ENCODE measurements around the gene PRDM8. TPM values are rescaled to one million over a fixed set of nuclear protein-coding genes. Genes with fewer than 3 reads are reported as not detected.

Gene PRDM8
- polyA plus RNA-seq, 2 of the 4 experiments (the other 2 are of a cell fraction), result 0.10 to 0.14 TPM

DNA sequence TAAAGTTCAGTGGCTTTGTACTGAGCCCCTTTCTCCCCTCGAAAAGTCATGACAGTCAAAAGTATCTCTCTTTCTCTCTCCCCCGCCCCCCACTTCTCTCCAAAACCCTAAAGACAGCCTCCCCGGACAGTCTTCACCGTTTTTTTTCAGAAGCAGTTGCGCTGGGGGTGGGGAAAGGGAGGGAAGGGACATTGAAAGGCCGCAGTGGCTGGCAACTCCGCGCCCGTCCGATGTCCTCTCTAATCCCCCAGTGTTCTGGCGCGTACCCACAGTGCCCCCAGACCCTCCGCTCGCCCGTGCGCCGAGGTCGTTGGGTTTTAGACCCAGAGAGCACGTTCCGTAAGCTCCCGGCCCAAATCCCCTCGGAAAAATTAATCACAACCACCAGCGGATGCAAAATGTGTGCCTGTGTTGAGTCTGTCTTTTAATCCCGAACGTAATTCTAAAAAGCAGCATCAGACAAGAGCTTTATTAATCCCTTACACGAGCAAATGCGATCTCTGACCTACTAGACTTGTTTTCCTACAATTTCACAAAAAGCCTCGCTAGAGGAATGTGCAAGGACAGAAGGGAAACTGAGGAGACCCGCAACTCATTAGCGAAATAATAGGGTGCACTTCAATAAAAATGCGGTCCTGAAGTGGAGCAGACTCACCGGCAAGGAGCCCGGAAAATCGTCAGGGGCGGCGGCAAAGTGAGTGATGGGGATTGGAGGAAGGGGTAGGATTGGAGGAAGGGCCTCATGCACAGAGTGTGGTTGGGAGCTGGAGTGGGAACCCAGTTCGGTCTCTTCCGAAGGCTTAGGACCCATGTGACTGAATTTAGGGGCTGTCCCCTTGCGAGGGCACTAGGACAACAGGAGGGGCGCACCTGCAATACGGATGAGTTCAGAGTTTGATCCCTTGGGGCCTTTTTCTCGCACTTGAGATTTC, 12.2 kb upstream of the PRDM8 start:
- POLR2A ChIA-PET, result interaction anchor here (1.4 kb wide), 1 partner anchor 17 kb away, joined by 3 read pairs; no protein-coding TSS in a partner anchor
- no peaks in the 10 kb centered on the region for H3K9me3 ChIP-seq
- FAIRE-seq (no peak), DNase-seq (ENCODE audit: low read depth in 1 of 2, low spot score in 1 of 2) (no peak), ATAC-seq (no peak)
- peak overlapping the region; percentile 87 for H3K4me2 ChIP-seq
- CTCF ChIA-PET, result interaction anchor here (0.5 to 3.0 kb wide), 9 partner anchors 13 to 786 kb away, joined by 3 to 13 read pairs (median 5); no protein-coding TSS in a partner anchor
- no peaks in the 10 kb centered on the region for H3K4me1 ChIP-seq
- no peak for TF ChIP-seq JUNB (IDR thresholded peaks at IDR 0.05)
- TF ChIP-seq, protein P1, sequence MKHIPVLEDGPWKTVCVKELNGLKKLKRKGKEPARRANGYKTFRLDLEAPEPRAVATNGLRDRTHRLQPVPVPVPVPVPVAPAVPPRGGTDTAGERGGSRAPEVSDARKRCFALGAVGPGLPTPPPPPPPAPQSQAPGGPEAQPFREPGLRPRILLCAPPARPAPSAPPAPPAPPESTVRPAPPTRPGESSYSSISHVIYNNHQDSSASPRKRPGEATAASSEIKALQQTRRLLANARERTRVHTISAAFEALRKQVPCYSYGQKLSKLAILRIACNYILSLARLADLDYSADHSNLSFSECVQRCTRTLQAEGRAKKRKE (CRISPR knock-in tag; IDR thresholded peaks at IDR 0.05; ENCODE audit: low read depth), result no peak
- TF ChIP-seq MYC (IDR thresholded peaks at IDR 0.05; ENCODE audit: borderline replicate concordance, low read length), result no peak
- no peak for TF ChIP-seq GATA3 (IDR thresholded peaks at IDR 0.05; ENCODE audit: borderline replicate concordance)
- TF ChIP-seq EHF (CRISPR knock-in tag; IDR thresholded peaks at IDR 0.05), result no peak
- TF ChIP-seq NFE2L2 (conservative IDR thresholded peaks at IDR 0.05; ENCODE audit: low read length), result no peak
- no peak for TF ChIP-seq CBX2 (IDR thresholded peaks at IDR 0.05; ENCODE audit: borderline replicate concordance, low read depth)
- no peak for TF ChIP-seq HOXB13 (CRISPR knock-in tag; IDR thresholded peaks at IDR 0.05; ENCODE audit: low read depth)
- no peak for TF ChIP-seq KDM5A (IDR thresholded peaks at IDR 0.05)
- TF ChIP-seq EHMT2 (IDR thresholded peaks at IDR 0.05; ENCODE audit: low read depth), result no peak
- TF ChIP-seq CHD4 (IDR thresholded peaks at IDR 0.05; ENCODE audit: borderline replicate concordance), result no peak
- no peak for TF ChIP-seq MAFK (IDR thresholded peaks at IDR 0.05; ENCODE audit: partially characterized antibody)
- TF ChIP-seq FOXS1 (CRISPR knock-in tag; IDR thresholded peaks at IDR 0.05), result no peak
- TF ChIP-seq TFCP2L1 (CRISPR knock-in tag; IDR thresholded peaks at IDR 0.05), result no peak
- no peak for TF ChIP-seq CHD2 (IDR thresholded peaks at IDR 0.05; ENCODE audit: low read length, partially characterized antibody)
- no peak for TF ChIP-seq NPAS2 (CRISPR knock-in tag; IDR thresholded peaks at IDR 0.05; ENCODE audit: borderline replicate concordance)
- no peak for TF ChIP-seq JUN (IDR thresholded peaks at IDR 0.05)
- WGBS (ENCODE audit: missing lambda C conversion rate), result 72% methylated on average over 35 of the region's 42 CpGs
- peak overlapping the region; percentile 54 for H3K4me3 ChIP-seq
- H3K27ac ChIP-seq, result peak overlapping the region in 1 of 2 experiments; percentile 72; a peak in 4 of 6 replicates

DNA sequence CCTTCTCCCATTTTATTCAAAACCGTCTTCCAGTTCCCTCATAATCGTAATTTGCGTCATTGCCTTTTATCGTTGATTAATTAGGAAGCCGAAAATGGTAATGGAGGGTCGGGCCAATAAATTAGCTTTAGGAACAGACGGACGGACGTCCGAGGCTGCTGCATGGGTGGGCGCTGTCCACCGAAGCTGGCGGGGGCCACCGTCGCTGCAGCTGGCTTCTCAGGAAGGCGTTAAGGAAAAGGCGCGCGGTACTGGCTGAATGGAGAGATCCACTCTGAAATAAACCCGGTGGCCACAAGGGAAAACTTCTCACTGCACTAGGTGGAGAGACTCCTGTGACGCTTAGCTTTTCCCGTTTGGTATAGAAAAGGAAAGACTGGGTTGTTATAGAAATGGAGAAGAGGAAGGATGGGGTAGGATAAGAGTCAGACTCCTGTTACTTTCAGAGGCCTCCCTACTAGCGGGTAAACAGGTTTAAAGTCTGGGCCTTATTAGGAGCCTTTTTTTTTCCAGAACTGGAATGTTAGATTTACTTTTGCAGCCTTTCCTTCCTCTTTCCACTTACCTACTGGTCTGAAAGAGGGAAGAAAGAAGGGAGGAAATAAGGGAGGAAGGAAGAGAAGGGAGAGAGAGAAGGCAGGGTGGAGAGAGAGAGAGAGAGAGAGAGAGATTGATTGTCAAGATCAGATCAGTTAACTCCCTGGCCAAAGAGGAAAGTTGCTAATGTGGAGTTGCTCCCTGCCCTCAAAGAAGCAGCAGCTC, 11.3 kb upstream of the PRDM8 start:
- POLR2A ChIA-PET, result no interaction called here
- ATAC-seq (no peak), FAIRE-seq (no peak), DNase-seq (ENCODE audit: low read depth in 1 of 2, low spot score in 1 of 2) (no peak)
- CTCF ChIA-PET, result interaction anchor here (0.5 to 3.7 kb wide), 7 partner anchors 15 to 785 kb away, joined by 3 to 14 read pairs (median 3); no protein-coding TSS in a partner anchor
- Histone ChIP-seq H3K4me3 (no peak overlapping the region), H3K27ac (no peak overlapping the region), H3K4me1 (no peaks in the 10 kb centered on the region), H3K9me3 (no peaks in the 10 kb centered on the region), H3K4me2 (no peak overlapping the region)
- 85% methylated on average over 23 of the region's 23 CpGs for WGBS (ENCODE audit: missing lambda C conversion rate)
- TF ChIP-seq SMC3 (IDR thresholded peaks at IDR 0.05) (no peak), JUNB (IDR thresholded peaks at IDR 0.05) (no peak), HOXA7 (CRISPR knock-in tag; IDR thresholded peaks at IDR 0.05) (no peak), RCOR1 (IDR thresholded peaks at IDR 0.05; ENCODE audit: low read depth, low read length) (no peak), CEBPB (IDR thresholded peaks at IDR 0.05) (no peak), NR3C1 (IDR thresholded peaks at IDR 0.05) (no peak), RAD21 (conservative IDR thresholded peaks at IDR 0.05 in 1 of 2, IDR thresholded peaks at IDR 0.05 in 1 of 2) (no peak), CBX8 (IDR thresholded peaks at IDR 0.05) (no peak), SREBF2 (IDR thresholded peaks at IDR 0.05) (no peak), ZNF302 (CRISPR knock-in tag; IDR thresholded peaks at IDR 0.05) (no peak), TFCP2L1 (CRISPR knock-in tag; IDR thresholded peaks at IDR 0.05) (no peak), GATA3 (IDR thresholded peaks at IDR 0.05; ENCODE audit: borderline replicate concordance) (no peak), POLR2AphosphoS2 (conservative IDR thresholded peaks at IDR 0.05; ENCODE audit: low read length) (no peak), PHF8 (IDR thresholded peaks at IDR 0.05; ENCODE audit: borderline replicate concordance, low read depth) (no peak)
- TF ChIP-seq, protein P2, sequence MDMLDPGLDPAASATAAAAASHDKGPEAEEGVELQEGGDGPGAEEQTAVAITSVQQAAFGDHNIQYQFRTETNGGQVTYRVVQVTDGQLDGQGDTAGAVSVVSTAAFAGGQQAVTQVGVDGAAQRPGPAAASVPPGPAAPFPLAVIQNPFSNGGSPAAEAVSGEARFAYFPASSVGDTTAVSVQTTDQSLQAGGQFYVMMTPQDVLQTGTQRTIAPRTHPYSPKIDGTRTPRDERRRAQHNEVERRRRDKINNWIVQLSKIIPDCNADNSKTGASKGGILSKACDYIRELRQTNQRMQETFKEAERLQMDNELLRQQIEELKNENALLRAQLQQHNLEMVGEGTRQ (IDR thresholded peaks at IDR 0.05), result no peak
- TF ChIP-seq, protein P3, sequence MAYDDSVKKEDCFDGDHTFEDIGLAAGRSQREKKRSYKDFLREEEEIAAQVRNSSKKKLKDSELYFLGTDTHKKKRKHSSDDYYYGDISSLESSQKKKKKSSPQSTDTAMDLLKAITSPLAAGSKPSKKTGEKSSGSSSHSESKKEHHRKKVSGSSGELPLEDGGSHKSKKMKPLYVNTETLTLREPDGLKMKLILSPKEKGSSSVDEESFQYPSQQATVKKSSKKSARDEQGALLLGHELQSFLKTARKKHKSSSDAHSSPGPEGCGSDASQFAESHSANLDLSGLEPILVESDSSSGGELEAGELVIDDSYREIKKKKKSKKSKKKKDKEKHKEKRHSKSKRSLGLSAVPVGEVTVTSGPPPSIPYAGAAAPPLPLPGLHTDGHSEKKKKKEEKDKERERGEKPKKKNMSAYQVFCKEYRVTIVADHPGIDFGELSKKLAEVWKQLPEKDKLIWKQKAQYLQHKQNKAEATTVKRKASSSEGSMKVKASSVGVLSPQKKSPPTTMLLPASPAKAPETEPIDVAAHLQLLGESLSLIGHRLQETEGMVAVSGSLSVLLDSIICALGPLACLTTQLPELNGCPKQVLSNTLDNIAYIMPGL (CRISPR knock-in tag; IDR thresholded peaks at IDR 0.05; ENCODE audit: borderline replicate concordance), result no peak
- TF ChIP-seq, protein P4, sequence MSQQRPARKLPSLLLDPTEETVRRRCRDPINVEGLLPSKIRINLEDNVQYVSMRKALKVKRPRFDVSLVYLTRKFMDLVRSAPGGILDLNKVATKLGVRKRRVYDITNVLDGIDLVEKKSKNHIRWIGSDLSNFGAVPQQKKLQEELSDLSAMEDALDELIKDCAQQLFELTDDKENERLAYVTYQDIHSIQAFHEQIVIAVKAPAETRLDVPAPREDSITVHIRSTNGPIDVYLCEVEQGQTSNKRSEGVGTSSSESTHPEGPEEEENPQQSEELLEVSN (IDR thresholded peaks at IDR 0.05; ENCODE audit: borderline replicate concordance, low read depth), result no peak
- TF ChIP-seq, protein P5, sequence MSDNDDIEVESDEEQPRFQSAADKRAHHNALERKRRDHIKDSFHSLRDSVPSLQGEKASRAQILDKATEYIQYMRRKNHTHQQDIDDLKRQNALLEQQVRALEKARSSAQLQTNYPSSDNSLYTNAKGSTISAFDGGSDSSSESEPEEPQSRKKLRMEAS (IDR thresholded peaks at IDR 0.05), result no peak
